ENCODE data around the gene ANKRD44.

DNA sequence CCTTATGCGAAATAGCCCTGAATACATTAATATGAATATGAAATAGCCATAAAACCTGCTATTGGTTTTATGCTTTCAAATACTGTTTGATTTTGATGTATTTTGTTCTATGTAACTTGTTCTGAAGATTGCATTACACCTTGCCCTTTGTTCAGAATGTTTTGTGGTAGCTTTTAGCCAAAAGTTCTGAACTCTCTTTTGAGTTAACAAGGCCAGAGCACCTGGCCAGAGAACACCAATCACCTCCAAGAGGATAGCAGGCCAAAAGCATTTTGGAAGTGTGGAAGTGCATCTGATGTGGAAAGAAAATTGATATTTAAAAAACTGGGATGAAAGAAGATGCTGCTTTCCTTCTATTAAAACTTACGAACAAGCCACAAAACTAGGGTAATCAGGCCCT is 297.5 kb downstream of the ANKRD44 start:
- TF ChIP-seq SP1 (IDR thresholded peaks at IDR 0.05; ENCODE audit: low read depth, low read length) (no peak), EGR1 (IDR thresholded peaks at IDR 0.05; ENCODE audit: borderline replicate concordance, low read depth, low read length) (no peak), CEBPB (IDR thresholded peaks at IDR 0.05; ENCODE audit: low read depth, low read length) (no peak), CTCF (IDR thresholded peaks at IDR 0.05; ENCODE audit: control extremely low read depth in 1 of 3, insufficient read depth in 1 of 3, low read depth in 1 of 3, low read length in 3 of 3) (no peak), ATF3 (IDR thresholded peaks at IDR 0.05; ENCODE audit: insufficient read depth, low read depth, low read length) (no peak)

All from H1 (cell line).